Astrocyte of the cerebellum (primary cell): Measurements from ENCODE around the gene SPRED2.
"Not testable (repeated sequence)": the region's sequence is repeated elsewhere in the genome, so short reads cannot be mapped to it uniquely, and the experiment has no call there.

ENCODE experiments used
- DNase-seq: peaks from one replicate; pipeline ENCODE4 v3.0.0-alpha.2; 2011; ENCODE audit warnings: low read depth
- H3K4me3 ChIP-seq: 2 replicates; pipeline ENCODE4 v1.5.1; 2011; ENCODE audit warnings: mild to moderate bottlenecking, low read depth, low read length, moderate library complexity
- CTCF ChIP-seq: IDR thresholded peaks from 2 replicates; pipeline ENCODE4 v1.5.1; 2012; ENCODE audit warnings: low read length, low read depth, moderate library complexity, mild to moderate bottlenecking; ENCODE audit errors: missing control alignments
- in situ Hi-C: cut with HindIII; loops from 2 replicates; pipeline ENCODE4 v1.10.0; 2017; ENCODE audit warnings: low sequenced_read_pairs

Gene SPRED2

GRCh38 chr2:65325066-65325465, 107.3 kb downstream of the SPRED2 start:
- in situ Hi-C loops: no loop called here
- no peak for DNase-seq
- H3K4me3 ChIP-seq: no peak overlapping the region
- no peak for TF ChIP-seq CTCF

GRCh38 chr2:65320946-65321345, 111.5 kb downstream of the SPRED2 start:
- no peak overlapping the region for H3K4me3 ChIP-seq
- no peak for TF ChIP-seq CTCF
- in situ Hi-C loops: no loop called here
- no peak for DNase-seq

GRCh38 chr2:65320042-65320725, 112.2 kb downstream of the SPRED2 start:
- in situ Hi-C loops: no loop called here
- no peak overlapping the region for H3K4me3 ChIP-seq
- peak; percentile 62 for DNase-seq
- peak; percentile 58 for TF ChIP-seq CTCF

- TF ChIP-seq CTCF: no peak
- in situ Hi-C loops: no loop called here
- no peak for DNase-seq
- H3K4me3 ChIP-seq: no peak overlapping the region
These were observed 112.7 kb downstream of the SPRED2 start for GRCh38 chr2:65319674-65320041.

GRCh38 chr2:65319072-65319673, 113.2 kb downstream of the SPRED2 start:
- in situ Hi-C loops: no loop called here
- TF ChIP-seq CTCF: no peak
- no peak overlapping the region for H3K4me3 ChIP-seq
- no peak for DNase-seq

- TF ChIP-seq CTCF: no peak
- peak; percentile 2 for DNase-seq
- H3K4me3 ChIP-seq: no peak overlapping the region
- in situ Hi-C loops: no loop called here
These were observed 114.6 kb downstream of the SPRED2 start for GRCh38 chr2:65317841-65318240.

GRCh38 chr2:65317351-65317750, 115.0 kb downstream of the SPRED2 start:
- H3K4me3 ChIP-seq, DNase-seq, in situ Hi-C loops: not testable (repeated sequence)
